ENCODE data around the gene PRELP. TPM values are rescaled to one million over a fixed set of nuclear protein-coding genes. Genes with fewer than 3 reads are reported as not detected.

The PRELP gene
- total RNA-seq, 4 donors from 2014 or later: 63.1 to 140 (median 80.8) TPM

GRCh38 chr1:203513585-203514031, 38.0 kb downstream of the PRELP start:
- TF ChIP-seq CTCF (IDR thresholded peaks at IDR 0.05; ENCODE audit: low read depth): no peak

GRCh38 chr1:203516184-203516583, 40.6 kb downstream of the PRELP start:
- TF ChIP-seq CTCF (IDR thresholded peaks at IDR 0.05; ENCODE audit: low read depth): no peak

- TF ChIP-seq CTCF (IDR thresholded peaks at IDR 0.05; ENCODE audit: low read depth): no peak
Measured at GRCh38 chr1:203516906-203517305, 41.3 kb downstream of the PRELP start.

DNA sequence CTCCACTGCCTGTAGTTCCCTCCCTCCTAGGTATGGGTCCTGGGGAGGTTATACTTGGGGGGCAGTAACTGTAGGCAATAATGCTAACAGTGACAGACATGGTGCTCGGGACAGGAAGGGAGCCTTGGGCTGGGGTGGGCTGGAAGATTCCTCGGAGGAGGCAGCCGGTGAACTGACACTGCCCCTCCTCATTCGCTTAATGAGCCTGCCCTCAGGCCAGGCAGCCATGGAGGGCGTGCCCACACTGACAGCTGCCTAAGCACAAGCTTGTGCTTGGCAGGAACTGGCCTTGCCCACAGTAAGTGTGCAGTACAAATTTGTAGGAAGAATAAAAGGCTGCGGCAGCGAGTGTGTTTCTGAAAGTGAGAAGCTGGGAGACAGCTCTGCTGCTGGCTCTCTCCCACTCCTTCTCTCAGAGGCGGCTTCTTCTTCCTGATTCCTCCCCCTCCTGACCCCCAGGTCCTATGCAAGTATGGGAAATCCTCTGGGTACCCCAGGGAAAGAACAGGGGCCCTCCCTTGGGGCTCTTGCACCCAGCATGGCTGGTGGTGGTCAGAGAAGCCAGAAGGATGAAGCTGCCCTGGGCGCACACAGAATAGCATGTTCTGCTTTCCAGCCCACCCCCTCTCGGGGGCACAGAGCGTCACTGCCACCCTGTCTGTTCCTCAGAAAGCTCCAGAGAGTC, 42.0 kb downstream of the PRELP start:
- TF ChIP-seq CTCF (IDR thresholded peaks at IDR 0.05; ENCODE audit: low read depth): no peak

DNA sequence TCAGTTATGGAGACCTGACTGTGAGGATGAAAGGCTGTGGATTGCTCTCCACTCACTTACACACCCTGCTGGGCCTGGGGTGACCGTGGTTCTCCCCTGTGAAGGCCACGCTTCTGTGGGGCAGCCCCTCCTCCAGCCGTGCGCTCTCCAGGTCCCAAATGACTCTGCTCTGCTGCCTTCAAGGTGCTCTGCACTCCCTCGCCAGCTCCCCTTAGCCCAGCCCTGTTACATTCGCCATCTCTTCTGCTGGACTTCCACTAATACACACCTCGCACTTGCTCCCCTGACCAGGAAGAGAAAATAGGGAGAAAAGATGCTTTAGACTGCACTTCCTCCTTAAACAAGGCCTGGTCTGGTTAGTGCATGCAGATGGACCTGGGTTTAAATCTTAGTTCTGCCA, 42.9 kb downstream of the PRELP start:
- TF ChIP-seq CTCF (IDR thresholded peaks at IDR 0.05; ENCODE audit: low read depth): no peak

DNA sequence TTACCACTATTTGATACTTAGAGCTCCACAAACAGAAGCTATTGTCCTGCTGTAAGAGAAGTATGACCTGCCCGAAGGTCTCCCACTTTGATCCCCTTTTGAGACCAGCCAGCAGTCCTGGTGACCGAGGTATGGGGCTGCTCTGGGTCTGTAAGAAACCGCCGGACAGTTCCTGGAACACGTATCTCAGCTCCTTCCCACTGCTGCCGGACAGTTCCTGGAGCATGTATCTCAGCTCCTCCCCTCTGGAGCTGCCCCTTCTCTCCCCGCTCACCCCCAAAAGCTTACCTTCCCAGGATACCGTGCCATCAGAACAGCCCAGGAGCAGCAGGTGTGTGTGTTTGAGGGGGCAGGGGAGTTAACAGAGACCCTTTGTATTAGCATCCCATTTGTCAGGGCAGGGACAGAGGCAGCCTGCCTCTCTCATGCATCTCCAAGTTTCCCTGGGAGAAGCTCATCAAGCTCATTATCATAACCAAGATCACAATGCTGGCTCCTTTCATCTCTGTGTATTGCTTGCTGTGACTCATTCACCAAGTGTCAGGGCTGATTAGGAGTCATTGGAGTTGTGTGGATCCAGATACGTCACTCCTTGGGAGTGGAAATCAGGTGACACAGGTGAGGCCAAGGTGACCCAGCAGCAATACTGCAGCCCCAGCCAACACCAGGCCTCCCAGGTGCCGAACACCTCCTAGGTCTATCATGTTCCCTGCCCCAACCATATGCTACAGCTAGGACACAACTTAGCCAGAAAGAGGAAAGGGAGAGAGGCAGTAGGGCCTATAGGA, 43.6 kb downstream of the PRELP start:
- TF ChIP-seq CTCF (IDR thresholded peaks at IDR 0.05; ENCODE audit: low read depth): no peak

DNA sequence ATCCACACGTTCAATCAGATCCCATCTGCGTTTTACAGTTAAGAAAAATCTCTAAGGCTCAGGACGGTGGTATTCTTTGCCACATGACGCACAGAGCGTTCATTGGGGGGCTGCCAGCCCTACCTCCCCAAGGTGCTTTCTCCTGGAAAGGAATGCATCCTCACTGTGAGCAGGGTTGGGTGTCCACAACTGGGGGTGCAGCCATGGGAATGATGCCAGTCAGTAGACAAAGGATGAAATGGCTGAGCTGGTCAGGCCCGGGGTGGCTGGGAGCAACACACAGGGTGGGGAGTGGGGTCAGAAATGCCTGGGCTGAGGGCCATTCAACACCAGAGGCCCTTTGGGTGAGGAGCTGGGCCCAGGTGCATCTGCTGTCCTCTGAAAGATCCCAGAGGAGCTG, 44.3 kb downstream of the PRELP start:
- TF ChIP-seq CTCF (IDR thresholded peaks at IDR 0.05; ENCODE audit: low read depth): no peak
